Left ventricle myocardium superior (tissue), 1 donor: Measurements from ENCODE around the gene ZP1. TPM values are rescaled to one million over a fixed set of nuclear protein-coding genes. Genes with fewer than 3 reads are reported as not detected.

Experiments used
- ATAC-seq: fragments of 200-7000 bp; cut with Tn5 transposase; one replicate; pipeline ENCODE4 v1.9.1; 2020; ENCODE audit warnings: mild to moderate bottlenecking, moderate library complexity
- DNase-seq: peaks from one replicate; pipeline ENCODE4 v3.0.0-alpha.2; 2020
- intact Hi-C: fragments of 100-400 bp; cut with micrococcal nuclease; formaldehyde crosslinking; loops from one replicate; pipeline ENCODE4 v1.11.0; 2022
- total RNA-seq: library from RNA; stranded (reverse); fragmentation: NEBNext Ultra II Directional; extraction: Animal tissue kit (Norgen Biotek cat#: 25700); gene quantifications from one replicate; pipeline ENCODE4 v1.2.1, GENCODE V29; 2021
- donor health status: DM: no; HTN: yes; CAD: no; lungs with severe emphysema.

The ZP1 gene
- total RNA-seq, 1 donor from 2014 or later = not detected

GRCh38 chr11:60855726-60856633 is 11.4 kb upstream of the ZP1 start, which contains the start of gene PTGDR2:
TSS of gene PTGDR2 (minus strand) at chr11:60855950. CDS start at chr11:60853722, 2,228 bp downstream.
- ATAC-seq = peak; percentile 45
- intact Hi-C loops = no loop called here
- DNase-seq = no peak

GRCh38 chr11:60857378-60858232 is 9.7 kb upstream of the ZP1 start:
- intact Hi-C loops = no loop called here
- no peak for DNase-seq

GRCh38 chr11:60858236-60858635 is 9.1 kb upstream of the ZP1 start:
- intact Hi-C loops = no loop called here
- ATAC-seq = no peak
- no peak for DNase-seq

More at GRCh38 chr11:60857378-60858232, 9.7 kb upstream of the ZP1 start:
- peak; percentile 20 for ATAC-seq

- DNase-seq (no peak), ATAC-seq (no peak)
- intact Hi-C loops = no loop called here
Measured at GRCh38 chr11:60858731-60859464, 8.4 kb upstream of the ZP1 start.

- intact Hi-C loops = no loop called here
- DNase-seq (no peak), ATAC-seq (no peak)
Measured at GRCh38 chr11:60859616-60860250, 7.6 kb upstream of the ZP1 start.

- no peak for DNase-seq
- intact Hi-C loops = no loop called here
- peak; percentile 48 for ATAC-seq
Measured at GRCh38 chr11:60860943-60861342, 6.4 kb upstream of the ZP1 start.

- no peak for ATAC-seq
- intact Hi-C loops = no loop called here
- no peak for DNase-seq
Measured at GRCh38 chr11:60862171-60862570, 5.2 kb upstream of the ZP1 start.

- no peak for DNase-seq
- ATAC-seq = no peak
- intact Hi-C loops = no loop called here
Measured at GRCh38 chr11:60863550-60864521, 3.5 kb upstream of the ZP1 start.

GRCh38 chr11:60864856-60865513 is 2.4 kb upstream of the ZP1 start:
- no peak for DNase-seq
- ATAC-seq = no peak
- intact Hi-C loops = no loop called here

- DNase-seq (no peak), ATAC-seq (no peak)
- intact Hi-C loops = no loop called here
Measured at GRCh38 chr11:60867871-60868681, 734 bp downstream of the ZP1 start.

GRCh38 chr11:60868682-60869450 is 1.5 kb downstream of the ZP1 start:
- no peak for DNase-seq
- ATAC-seq = no peak
- intact Hi-C loops = no loop called here

GRCh38 chr11:60869451-60869825 is 2.1 kb downstream of the ZP1 start:
- intact Hi-C loops = no loop called here
- DNase-seq (no peak), ATAC-seq (no peak)

- ATAC-seq (no peak), DNase-seq (no peak)
- intact Hi-C loops = no loop called here
Measured at GRCh38 chr11:60870276-60870675, 2.9 kb downstream of the ZP1 start.

GRCh38 chr11:60870733-60871377 is 3.5 kb downstream of the ZP1 start:
- DNase-seq (no peak), ATAC-seq (no peak)
- intact Hi-C loops = no loop called here

- ATAC-seq = peak; percentile 86
- intact Hi-C loops = no loop called here
- peak; percentile 74 for DNase-seq
Measured at GRCh38 chr11:60871378-60872061, 4.2 kb downstream of the ZP1 start.
